Activated naive CD4-positive, alpha-beta T cell (primary cell): ENCODE data around the gene SGMS1.
A peak's percentile ranks its signal among the peaks of the same experiment; 100 is the strongest.
"Not testable (repeated sequence)": the region's sequence is repeated elsewhere in the genome, so short reads cannot be mapped to it uniquely, and the experiment has no call there.

Experiments used
- DNase-seq, 4 experiments: peaks; one replicate each; lab custom pipeline; 2025; lab: John Stamatoyannopoulos, UW

SGMS1 gene

DNA sequence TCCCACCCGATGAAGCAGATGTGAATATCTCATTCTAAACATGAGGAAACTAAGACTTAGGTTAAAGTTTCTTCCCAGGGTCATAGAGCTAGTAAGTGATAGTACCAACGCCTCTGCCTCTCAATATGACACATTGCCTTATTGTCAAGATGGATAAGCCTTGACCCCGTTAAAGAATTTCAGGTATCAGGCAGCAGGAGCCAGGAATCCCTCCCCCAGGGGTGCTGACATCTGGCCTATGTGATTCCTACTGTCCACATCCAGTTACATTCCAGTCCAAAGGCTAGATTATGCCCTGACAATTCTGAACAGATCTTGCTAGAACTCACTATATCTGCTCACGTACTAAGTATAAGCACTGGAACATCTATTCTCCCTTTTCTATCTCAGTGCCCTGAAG is 314.4 kb downstream of the SGMS1 start:
- no peak for DNase-seq

GRCh38 chr10:50304660-50305059 is 319.1 kb downstream of the SGMS1 start:
- DNase-seq: no peak

DNA sequence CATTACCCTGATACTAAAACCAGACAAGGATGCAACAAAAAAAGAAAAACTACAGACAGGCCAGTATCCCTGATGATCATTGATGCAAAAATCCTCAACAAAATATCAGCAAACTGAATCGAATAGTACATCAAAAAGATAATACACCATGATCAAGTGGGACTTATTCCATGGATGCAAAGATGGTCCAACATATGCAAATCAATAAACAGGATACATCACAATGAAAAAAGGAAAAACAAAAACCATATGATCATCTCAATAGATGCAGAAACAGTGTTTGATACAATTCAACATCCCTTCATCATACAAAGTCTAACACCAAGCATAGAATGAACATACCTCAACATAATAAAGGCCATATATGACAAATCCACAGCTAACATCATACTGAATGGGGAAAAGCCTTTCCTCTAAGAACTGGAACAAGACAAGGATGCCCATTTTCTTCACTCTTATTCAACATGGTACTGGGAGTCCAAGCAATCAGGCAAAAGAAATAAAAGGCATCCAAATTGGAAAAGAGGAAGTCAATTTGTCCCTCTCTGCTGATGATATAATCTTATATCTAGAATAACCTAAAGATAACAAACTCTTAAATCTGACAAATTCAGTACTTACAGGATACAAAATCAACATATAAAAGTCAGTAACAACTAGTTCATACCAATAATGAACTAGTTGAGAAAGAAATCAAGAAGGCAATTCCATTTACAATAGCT is 323.6 kb downstream of the SGMS1 start:
- DNase-seq: no peak

- no peak for DNase-seq
These were observed 328.4 kb downstream of the SGMS1 start for GRCh38 chr10:50295367-50295766.

- DNase-seq: no peak
These were observed 329.2 kb downstream of the SGMS1 start for GRCh38 chr10:50294582-50294981.

DNA sequence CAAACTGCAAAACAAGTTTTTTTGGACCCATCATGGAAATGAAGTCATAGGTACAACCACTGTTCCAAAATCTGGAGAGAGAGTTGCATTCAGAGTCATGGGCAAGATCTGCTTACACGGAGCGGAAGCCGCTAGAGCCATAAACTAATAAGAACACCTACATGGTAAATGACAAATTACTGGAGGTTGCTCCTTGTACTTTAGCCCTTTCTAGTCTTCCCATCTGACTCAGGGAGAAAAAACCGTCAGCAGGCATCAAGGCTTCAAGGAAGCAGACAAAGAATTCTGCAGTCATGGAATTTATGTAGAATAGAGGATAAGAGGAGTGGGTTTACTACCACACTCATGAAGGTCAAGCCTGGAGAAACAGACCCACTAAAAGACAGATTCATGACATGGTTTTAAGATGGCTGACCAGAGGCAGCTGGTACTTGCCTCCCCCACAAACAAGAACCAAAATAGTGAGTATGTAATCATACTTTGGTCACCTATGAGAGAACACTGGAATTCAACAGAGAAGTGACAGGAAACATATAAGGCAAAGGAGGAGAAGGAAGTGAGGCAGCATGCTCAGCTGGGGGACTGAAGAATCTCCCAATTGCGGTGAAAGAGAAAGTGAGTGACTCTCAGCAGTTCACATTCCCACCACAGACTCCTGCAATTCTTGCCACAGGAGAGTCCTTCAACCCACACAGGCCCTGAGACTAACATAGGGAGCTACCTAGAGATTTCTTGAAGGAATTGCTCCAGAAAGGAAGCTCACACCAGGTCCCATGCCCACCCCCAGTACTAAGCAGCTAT is 330.0 kb downstream of the SGMS1 start:
- DNase-seq: no peak

DNA sequence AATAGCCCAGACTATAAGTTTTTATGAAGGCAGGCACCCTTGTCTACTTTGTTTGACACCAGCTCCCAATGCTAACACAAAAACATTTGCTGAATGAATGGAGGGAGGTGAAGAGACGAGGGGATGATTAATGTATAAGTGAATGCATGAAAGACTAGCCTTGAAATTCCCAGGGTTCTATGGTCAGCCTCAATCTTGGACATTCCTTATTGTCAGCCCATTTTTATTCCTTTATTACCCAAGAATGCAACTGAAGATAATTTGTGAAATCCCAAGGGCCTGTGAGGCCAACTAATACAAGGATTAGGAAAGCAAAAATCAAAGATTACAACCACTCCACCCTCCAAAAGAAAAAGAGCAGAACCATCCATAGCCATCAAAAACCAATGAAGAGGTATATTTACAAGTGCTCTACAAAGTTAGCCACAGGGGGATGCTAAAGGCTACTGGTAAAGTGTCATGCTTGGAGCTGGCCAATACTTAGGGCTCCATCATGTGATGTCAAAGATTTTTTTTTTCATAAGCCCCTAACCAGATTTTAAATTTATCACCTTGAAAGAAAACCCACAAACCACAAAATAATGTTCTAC is 332.4 kb downstream of the SGMS1 start:
- DNase-seq: no peak

GRCh38 chr10:50289196-50289595 is 334.6 kb downstream of the SGMS1 start:
- DNase-seq: no peak

DNA sequence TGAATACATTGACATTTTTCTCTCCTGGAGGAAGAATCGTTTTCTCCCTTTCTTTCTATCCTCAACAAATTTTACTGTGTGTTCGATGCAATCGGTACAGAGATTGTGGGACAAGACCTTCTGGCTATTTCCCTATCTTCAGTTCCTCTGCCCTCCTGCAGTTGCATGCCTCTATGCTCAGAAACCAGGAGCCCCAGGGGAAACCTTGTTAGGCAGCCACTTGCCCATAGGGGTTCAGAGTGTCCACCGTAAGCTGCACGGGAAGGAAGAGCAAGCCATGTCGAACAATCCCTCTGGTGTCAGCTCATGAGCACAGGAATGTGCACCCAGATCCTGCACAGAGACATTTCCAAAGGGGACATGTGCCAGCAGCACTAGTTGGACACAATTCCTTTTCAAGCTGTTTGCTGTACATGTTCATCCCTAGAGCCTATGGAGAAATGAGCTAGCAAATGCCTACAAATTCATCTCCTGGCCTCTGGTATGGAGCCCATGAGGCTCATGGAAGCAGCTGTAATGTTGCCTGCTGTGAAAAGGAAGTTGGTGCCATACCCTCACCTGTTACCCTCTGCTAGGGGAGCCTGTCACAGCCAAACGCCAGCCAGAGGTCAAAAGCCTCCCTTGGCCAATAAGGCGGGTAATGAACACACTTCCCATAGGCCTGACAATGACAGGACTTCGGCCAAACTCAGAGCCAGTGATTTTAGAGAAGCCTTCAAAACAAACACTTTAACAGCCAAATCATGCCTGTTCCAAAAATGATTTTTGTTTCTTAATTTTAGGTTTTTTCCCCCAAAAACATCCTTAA is 336.6 kb downstream of the SGMS1 start:
- no peak for DNase-seq

DNA sequence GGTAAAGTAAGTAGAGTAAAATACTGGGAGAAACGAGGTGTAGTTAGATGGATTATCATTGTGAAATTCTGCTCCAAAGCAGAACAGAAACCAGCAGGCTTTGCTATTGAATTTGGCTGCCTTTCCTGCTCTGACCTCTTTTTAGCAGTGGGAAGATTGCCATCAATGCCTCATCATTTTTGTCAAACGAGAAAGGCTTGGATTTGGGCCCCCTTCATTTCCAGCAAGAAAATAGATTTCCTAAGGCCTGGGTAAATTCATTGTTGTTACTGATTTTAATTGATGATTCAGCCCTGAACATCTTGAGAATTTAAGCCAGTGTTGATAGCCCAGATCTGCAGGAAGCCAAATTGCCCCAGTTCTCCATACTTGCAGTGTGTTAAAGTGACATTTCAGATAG is 337.2 kb downstream of the SGMS1 start:
- DNase-seq: no peak

DNA sequence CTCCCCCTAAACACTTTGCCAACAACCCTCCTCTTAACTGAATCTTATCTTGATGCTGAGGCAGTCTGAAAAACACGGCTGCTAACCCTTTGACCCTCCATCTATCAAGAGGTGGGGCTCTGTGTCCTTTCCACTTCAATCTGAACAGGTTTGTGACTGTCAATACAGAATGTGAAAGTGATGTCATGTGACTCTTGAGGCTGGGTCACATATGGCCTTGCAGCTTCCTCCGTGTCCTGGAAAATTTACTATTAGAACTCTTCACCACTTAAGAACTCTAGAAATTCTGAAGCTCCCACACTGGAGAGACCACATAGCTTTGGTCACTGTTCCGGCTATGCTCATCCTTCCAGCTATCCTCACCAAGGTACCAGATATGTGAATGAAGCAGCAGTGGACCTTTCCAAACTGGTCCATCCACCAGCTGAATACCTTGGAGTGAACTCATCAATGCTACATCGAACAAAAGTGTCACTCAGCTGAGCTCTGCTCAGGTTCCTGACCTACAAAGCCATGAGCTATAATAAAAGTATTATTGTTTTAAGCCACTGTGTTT is 341.7 kb downstream of the SGMS1 start:
- no peak for DNase-seq

GRCh38 chr10:50281210-50281966 is 342.4 kb downstream of the SGMS1 start:
- DNase-seq: no peak

GRCh38 chr10:50280049-50280841 is 343.5 kb downstream of the SGMS1 start:
- no peak for DNase-seq

- no peak for DNase-seq
These were observed 344.3 kb downstream of the SGMS1 start for GRCh38 chr10:50279489-50279888.

GRCh38 chr10:50275650-50276235 is 348.0 kb downstream of the SGMS1 start:
- peak in 1 of 4 experiments; percentile 4 for DNase-seq

GRCh38 chr10:50272531-50272930 is 351.2 kb downstream of the SGMS1 start:
- no peak for DNase-seq

GRCh38 chr10:50271564-50272250 is 352.0 kb downstream of the SGMS1 start:
- no peak for DNase-seq

GRCh38 chr10:50267877-50268276 is 355.9 kb downstream of the SGMS1 start:
- not testable (repeated sequence) for DNase-seq

DNA sequence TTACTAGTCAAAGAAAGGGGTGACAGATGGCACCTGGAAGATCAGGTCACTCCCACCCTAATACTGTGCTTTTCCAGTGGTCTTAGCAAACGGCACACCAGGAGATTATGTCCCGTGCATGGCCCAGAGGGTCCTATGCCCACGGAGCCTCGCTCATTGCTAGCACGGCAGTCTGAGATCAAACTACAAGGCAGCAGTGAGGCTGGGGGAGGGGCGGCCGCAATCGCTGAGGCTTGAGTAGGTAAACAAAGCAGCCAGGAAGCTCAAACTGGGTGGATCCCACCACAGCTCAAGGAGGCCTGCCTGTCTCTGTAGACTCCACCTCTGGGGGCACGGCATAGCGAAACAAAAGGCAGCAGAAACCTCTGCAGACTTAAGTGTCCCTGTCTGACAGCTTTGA is 361.1 kb downstream of the SGMS1 start:
- not testable (repeated sequence) for DNase-seq
